ENCODE data around the gene BNC1. TPM values are rescaled to one million over a fixed set of nuclear protein-coding genes. Genes with fewer than 3 reads are reported as not detected.

Gene BNC1
- total and polyA plus RNA-seq, 2 experiments from 2014 or later, result 23.1 to 24.3 TPM

DNA sequence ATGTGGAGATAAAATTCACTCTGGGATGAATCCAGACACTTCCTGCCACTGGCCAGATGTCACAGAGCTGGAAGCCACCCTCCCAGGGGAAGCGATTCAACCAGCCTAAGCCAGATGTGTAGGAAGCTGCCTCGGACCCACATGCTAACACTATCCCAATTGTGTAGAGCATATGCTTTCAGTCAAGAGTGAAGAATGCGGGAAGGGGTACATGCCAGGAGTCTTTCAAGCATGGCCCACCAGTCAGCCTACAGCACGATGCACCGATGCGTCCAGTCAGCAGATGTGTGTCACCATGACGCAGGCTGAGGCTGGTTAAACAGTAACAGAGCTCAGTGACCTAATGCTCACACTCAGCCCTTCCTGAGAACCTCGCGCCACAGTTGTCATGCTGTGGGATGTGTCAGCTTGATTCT lies 38.8 kb upstream of the BNC1 start:
- TF ChIP-seq EZH2phosphoT487 (IDR thresholded peaks at IDR 0.05; ENCODE audit: low read depth, severe bottlenecking, unreplicated experiment), result no peak
- TF ChIP-seq, protein P1, sequence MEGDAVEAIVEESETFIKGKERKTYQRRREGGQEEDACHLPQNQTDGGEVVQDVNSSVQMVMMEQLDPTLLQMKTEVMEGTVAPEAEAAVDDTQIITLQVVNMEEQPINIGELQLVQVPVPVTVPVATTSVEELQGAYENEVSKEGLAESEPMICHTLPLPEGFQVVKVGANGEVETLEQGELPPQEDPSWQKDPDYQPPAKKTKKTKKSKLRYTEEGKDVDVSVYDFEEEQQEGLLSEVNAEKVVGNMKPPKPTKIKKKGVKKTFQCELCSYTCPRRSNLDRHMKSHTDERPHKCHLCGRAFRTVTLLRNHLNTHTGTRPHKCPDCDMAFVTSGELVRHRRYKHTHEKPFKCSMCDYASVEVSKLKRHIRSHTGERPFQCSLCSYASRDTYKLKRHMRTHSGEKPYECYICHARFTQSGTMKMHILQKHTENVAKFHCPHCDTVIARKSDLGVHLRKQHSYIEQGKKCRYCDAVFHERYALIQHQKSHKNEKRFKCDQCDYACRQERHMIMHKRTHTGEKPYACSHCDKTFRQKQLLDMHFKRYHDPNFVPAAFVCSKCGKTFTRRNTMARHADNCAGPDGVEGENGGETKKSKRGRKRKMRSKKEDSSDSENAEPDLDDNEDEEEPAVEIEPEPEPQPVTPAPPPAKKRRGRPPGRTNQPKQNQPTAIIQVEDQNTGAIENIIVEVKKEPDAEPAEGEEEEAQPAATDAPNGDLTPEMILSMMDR (IDR thresholded peaks at IDR 0.05; ENCODE audit: poor library complexity), result no peak
- TF ChIP-seq EZH2 (IDR thresholded peaks at IDR 0.05; ENCODE audit: borderline replicate concordance), result no peak
- H3K27me3 ChIP-seq, result no peaks in the 10 kb centered on the region
- no peaks in the 10 kb centered on the region for H3K9me2 ChIP-seq (replicated peaks; ENCODE audit: insufficient read depth)
- H3K9me3 ChIP-seq (ENCODE audit: low read depth), result no peaks in the 10 kb centered on the region
- H3K27ac ChIP-seq, result peak overlapping the region; percentile 45
- H3K4me3 ChIP-seq, result no peak overlapping the region
- no peak overlapping the region for H3K4me2 ChIP-seq
- no peaks in the 10 kb centered on the region for H3K79me2 ChIP-seq
- peaks cover 4% of the 10 kb centered on the region for H3K4me1 ChIP-seq (ENCODE audit: insufficient read depth)
- peak; percentile 76 for DNase-seq (ENCODE audit: low spot score)
- WGBS (ENCODE audit: low lambda C conversion rate, missing lambda C conversion rate), result 42% methylated on average over 9 of the region's 9 CpGs
- no peaks in the 10 kb centered on the region for H3K36me3 ChIP-seq (replicated peaks; ENCODE audit: insufficient read depth, low read depth)
- no peak overlapping the region for H2AFZ ChIP-seq
- H4K20me1 ChIP-seq (ENCODE audit: insufficient read depth, poor library complexity, severe bottlenecking), result no peaks in the 10 kb centered on the region

DNA sequence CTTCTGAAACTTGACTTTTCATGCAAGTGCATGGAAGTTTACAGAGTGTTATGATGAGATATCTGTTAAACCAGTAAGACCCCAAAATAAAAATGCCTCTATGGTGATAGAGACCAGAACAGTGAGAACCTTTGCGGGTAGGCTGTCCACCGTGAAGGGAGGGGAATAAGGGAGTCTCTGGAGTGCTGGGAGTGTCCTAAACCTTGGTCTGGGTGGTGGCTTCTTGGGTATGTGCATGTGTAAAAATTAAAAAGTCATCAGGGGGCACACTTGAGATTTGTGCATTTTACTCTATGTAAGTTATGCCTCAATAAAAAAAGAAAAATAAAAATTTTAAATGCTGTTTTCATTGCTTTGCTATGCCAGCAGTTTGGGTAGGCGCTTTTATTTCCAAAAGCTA lies 38.2 kb upstream of the BNC1 start:
- Histone ChIP-seq H3K9me2 (replicated peaks; ENCODE audit: insufficient read depth) (no peaks in the 10 kb centered on the region), H3K4me1 (ENCODE audit: insufficient read depth) (peaks cover 4% of the 10 kb centered on the region), H3K79me2 (no peaks in the 10 kb centered on the region), H3K9me3 (ENCODE audit: low read depth) (no peaks in the 10 kb centered on the region), H3K27me3 (no peaks in the 10 kb centered on the region), H4K20me1 (ENCODE audit: insufficient read depth, poor library complexity, severe bottlenecking) (no peaks in the 10 kb centered on the region), H3K36me3 (replicated peaks; ENCODE audit: insufficient read depth, low read depth) (no peaks in the 10 kb centered on the region), H3K27ac (peak overlapping the region; percentile 45), H2AFZ (no peak overlapping the region), H3K4me2 (no peak overlapping the region), H3K4me3 (no peak overlapping the region)
- DNase-seq (ENCODE audit: low spot score), result no peak
- WGBS (ENCODE audit: low lambda C conversion rate, missing lambda C conversion rate), result 75% methylated on average over 3 of the region's 3 CpGs
- no peak for TF ChIP-seq EZH2 (IDR thresholded peaks at IDR 0.05; ENCODE audit: borderline replicate concordance)
- TF ChIP-seq, protein P1 (IDR thresholded peaks at IDR 0.05; ENCODE audit: poor library complexity), result no peak
- TF ChIP-seq EZH2phosphoT487 (IDR thresholded peaks at IDR 0.05; ENCODE audit: low read depth, severe bottlenecking, unreplicated experiment), result no peak

DNA sequence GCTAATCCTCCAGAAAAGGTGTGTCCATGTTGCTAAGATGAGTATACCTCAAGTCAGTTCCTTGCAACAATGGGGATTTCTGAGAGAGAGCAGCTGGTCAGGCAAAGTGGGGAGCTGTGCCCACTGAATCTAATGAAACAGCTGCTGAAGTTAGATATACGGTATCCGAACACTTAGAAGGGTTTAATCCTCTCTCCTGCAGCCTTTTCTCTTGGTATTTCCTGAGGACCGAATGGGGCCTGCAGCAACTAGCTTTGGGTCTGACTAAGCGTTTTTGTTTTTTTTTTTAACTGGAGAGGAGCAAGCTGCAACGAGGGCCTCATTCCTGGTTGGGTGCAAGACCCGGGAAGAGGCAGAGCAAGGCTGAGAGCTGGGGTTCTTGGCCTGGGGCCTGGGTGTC lies 37.6 kb upstream of the BNC1 start:
- H3K27me3 ChIP-seq, result no peaks in the 10 kb centered on the region
- H3K9me2 ChIP-seq (replicated peaks; ENCODE audit: insufficient read depth), result no peaks in the 10 kb centered on the region

DNA sequence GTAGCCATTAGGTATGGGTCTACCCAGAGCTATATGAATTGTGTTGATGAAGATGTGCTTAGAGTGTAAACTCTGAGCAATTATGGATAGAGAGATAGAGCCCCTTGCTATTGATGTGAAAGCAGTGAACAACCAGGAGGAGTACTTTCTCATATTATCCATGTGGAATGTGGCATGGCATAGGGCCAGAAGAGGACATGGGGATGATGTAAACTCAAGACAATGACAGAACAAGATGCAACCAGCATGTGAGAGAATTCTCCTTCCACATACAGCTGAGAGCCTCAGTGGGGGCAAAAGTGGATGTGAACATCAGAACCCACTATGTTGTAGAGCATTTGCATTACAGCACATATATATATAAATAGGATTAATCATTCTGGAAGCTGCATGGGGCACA lies 36.4 kb upstream of the BNC1 start:
- H3K27me3 ChIP-seq, result no peaks in the 10 kb centered on the region
- H3K36me3 ChIP-seq (replicated peaks; ENCODE audit: insufficient read depth, low read depth), result no peaks in the 10 kb centered on the region
- H4K20me1 ChIP-seq (ENCODE audit: insufficient read depth, poor library complexity, severe bottlenecking), result no peaks in the 10 kb centered on the region
- H3K4me2 ChIP-seq, result no peak overlapping the region
- no peaks in the 10 kb centered on the region for H3K9me2 ChIP-seq (replicated peaks; ENCODE audit: insufficient read depth)
- H3K27ac ChIP-seq, result no peak overlapping the region
- DNase-seq (ENCODE audit: low spot score), result no peak
- TF ChIP-seq EZH2phosphoT487 (IDR thresholded peaks at IDR 0.05; ENCODE audit: low read depth, severe bottlenecking, unreplicated experiment) (no peak), EZH2 (IDR thresholded peaks at IDR 0.05; ENCODE audit: borderline replicate concordance) (no peak)
- TF ChIP-seq, protein P1 (IDR thresholded peaks at IDR 0.05; ENCODE audit: poor library complexity), result no peak
- H3K9me3 ChIP-seq (ENCODE audit: low read depth), result no peaks in the 10 kb centered on the region
- no peaks in the 10 kb centered on the region for H3K79me2 ChIP-seq
- H3K4me3 ChIP-seq, result no peak overlapping the region
- H2AFZ ChIP-seq, result no peak overlapping the region
- H3K4me1 ChIP-seq (ENCODE audit: insufficient read depth), result peaks cover 4% of the 10 kb centered on the region

More for the DNA sequence above, 37.6 kb upstream of the BNC1 start:
- H4K20me1 ChIP-seq (ENCODE audit: insufficient read depth, poor library complexity, severe bottlenecking), result no peaks in the 10 kb centered on the region
- no peaks in the 10 kb centered on the region for H3K9me3 ChIP-seq (ENCODE audit: low read depth)
- no peaks in the 10 kb centered on the region for H3K36me3 ChIP-seq (replicated peaks; ENCODE audit: insufficient read depth, low read depth)
- H3K79me2 ChIP-seq, result no peaks in the 10 kb centered on the region
- H3K4me1 ChIP-seq (ENCODE audit: insufficient read depth), result peaks cover 4% of the 10 kb centered on the region
- H3K27ac ChIP-seq, result peak overlapping the region; percentile 9
- H3K4me2 ChIP-seq, result no peak overlapping the region
- 52% methylated on average over 6 of the region's 6 CpGs for WGBS (ENCODE audit: low lambda C conversion rate, missing lambda C conversion rate)
- no peak overlapping the region for H3K4me3 ChIP-seq
- H2AFZ ChIP-seq, result no peak overlapping the region
- TF ChIP-seq EZH2 (IDR thresholded peaks at IDR 0.05; ENCODE audit: borderline replicate concordance), result no peak
- no peak for TF ChIP-seq EZH2phosphoT487 (IDR thresholded peaks at IDR 0.05; ENCODE audit: low read depth, severe bottlenecking, unreplicated experiment)
- DNase-seq (ENCODE audit: low spot score), result no peak

All from hepatocyte (in vitro differentiated cells).